ENCODE measurements around the gene CACNA1C.

- TF ChIP-seq CTCF (IDR thresholded peaks at IDR 0.05; ENCODE audit: low read depth, low read length, poor library complexity, severe bottlenecking): no peak
- TF ChIP-seq EZH2phosphoT487 (IDR thresholded peaks at IDR 0.05; ENCODE audit: borderline replicate concordance, low read length): no peak
These were observed 261.7 kb downstream of the CACNA1C start for GRCh38 chr12:2314492-2314891.

Measured in DOHH2 (cell line).